ENCODE results near the gene KAT8. TPM values are rescaled to one million over a fixed set of nuclear protein-coding genes. Genes with fewer than 3 reads are reported as not detected.
A peak's percentile ranks its signal among the peaks of the same experiment; 100 is the strongest.

KAT8 gene
- total and polyA plus RNA-seq, 2 experiments from 2014 or later: 33.9 to 44.2 TPM

- WGBS (ENCODE audit: low lambda C conversion rate, missing lambda C conversion rate): 6% methylated on average over 64 of the region's 68 CpGs
- TF ChIP-seq CTCF (IDR thresholded peaks at IDR 0.05; ENCODE audit: poor library complexity) (no peak), EZH2 (IDR thresholded peaks at IDR 0.05; ENCODE audit: borderline replicate concordance) (no peak), EZH2phosphoT487 (IDR thresholded peaks at IDR 0.05; ENCODE audit: low read depth, severe bottlenecking, unreplicated experiment) (no peak)
- H2AFZ ChIP-seq: peak within 1 kb of the TSS; percentile 99
- H3K27me3 ChIP-seq: no peaks in the 10 kb centered on the region
- no peaks in the 10 kb centered on the region for H3K36me3 ChIP-seq (replicated peaks; ENCODE audit: insufficient read depth, low read depth)
- no peaks in the 10 kb centered on the region for H4K20me1 ChIP-seq (ENCODE audit: insufficient read depth, poor library complexity, severe bottlenecking)
- DNase-seq (ENCODE audit: low spot score): peak; percentile 83
- peaks cover 12% of the 10 kb centered on the region for H3K79me2 ChIP-seq
- peak within 1 kb of the TSS; percentile 98 for H3K4me2 ChIP-seq
- H3K9me2 ChIP-seq (replicated peaks; ENCODE audit: insufficient read depth): no peaks in the 10 kb centered on the region
- H3K4me1 ChIP-seq (ENCODE audit: insufficient read depth): peaks cover 6% of the 10 kb centered on the region
- peak within 1 kb of the TSS; percentile 100 for H3K4me3 ChIP-seq
- H3K27ac ChIP-seq: peak within 1 kb of the TSS; percentile 69
- H3K9me3 ChIP-seq (ENCODE audit: low read depth): no peaks in the 10 kb centered on the region
Observed at GRCh38 chr16:31108035-31108793, 9.2 kb upstream of the KAT8 start, which contains the start of gene BCKDK. BCKDK (plus strand) TSS chr16:31108386; CDS start chr16:31109224, 838 bp downstream.

DNA sequence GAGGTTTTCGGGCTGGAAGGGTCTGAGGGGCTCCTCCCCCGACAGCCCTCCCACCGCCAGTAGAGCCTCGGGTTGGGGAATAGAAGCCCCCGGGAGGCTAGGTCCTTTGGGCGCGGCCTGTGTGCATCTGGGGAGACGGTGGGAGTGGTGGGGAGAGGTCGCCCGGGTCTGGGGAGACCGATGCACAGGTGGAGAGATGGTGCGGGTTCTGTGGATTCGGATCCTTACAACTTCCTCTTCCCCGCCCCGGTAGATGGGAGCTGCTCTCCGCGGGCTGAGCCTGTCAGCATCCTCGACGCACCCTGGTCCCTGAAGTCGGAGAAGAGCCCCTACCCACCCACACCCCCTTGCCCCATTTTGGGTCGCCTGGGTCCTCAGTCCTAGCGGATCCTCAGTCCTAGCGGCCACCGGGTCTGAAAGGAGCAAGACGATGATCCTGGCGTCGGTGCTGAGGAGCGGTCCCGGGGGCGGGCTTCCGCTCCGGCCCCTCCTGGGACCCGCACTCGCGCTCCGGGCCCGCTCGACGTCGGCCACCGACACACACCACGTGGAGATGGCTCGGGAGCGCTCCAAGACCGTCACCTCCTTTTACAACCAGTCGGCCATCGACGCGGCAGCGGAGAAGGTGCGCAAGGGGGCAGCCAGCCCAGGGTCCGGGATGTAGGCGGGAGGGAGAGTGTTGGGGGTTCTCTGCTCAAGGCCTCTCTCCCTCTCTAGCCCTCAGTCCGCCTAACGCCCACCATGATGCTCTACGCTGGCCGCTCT is 8.5 kb upstream of the KAT8 start:
- WGBS (ENCODE audit: low lambda C conversion rate, missing lambda C conversion rate): 60% methylated on average over 51 of the region's 57 CpGs
- Histone ChIP-seq H4K20me1 (ENCODE audit: insufficient read depth, poor library complexity, severe bottlenecking) (no peaks in the 10 kb centered on the region), H3K27me3 (no peaks in the 10 kb centered on the region), H2AFZ (peak overlapping the region; percentile 99), H3K9me3 (ENCODE audit: low read depth) (no peaks in the 10 kb centered on the region), H3K27ac (peak overlapping the region; percentile 69), H3K36me3 (replicated peaks; ENCODE audit: insufficient read depth, low read depth) (no peaks in the 10 kb centered on the region), H3K9me2 (replicated peaks; ENCODE audit: insufficient read depth) (no peaks in the 10 kb centered on the region), H3K4me1 (ENCODE audit: insufficient read depth) (peaks cover 8% of the 10 kb centered on the region), H3K4me2 (peak overlapping the region; percentile 98), H3K4me3 (peak overlapping the region; percentile 100), H3K79me2 (peaks cover 12% of the 10 kb centered on the region)
- peak; percentile 8 for DNase-seq (ENCODE audit: low spot score)
- TF ChIP-seq EZH2 (IDR thresholded peaks at IDR 0.05; ENCODE audit: borderline replicate concordance): no peak

GRCh38 chr16:31109622-31110021 is 7.8 kb upstream of the KAT8 start:
- H3K79me2 ChIP-seq: peaks cover 12% of the 10 kb centered on the region
- no peaks in the 10 kb centered on the region for H3K36me3 ChIP-seq (replicated peaks; ENCODE audit: insufficient read depth, low read depth)
- H3K27me3 ChIP-seq: no peaks in the 10 kb centered on the region
- 96% methylated on average over 10 of the region's 12 CpGs for WGBS (ENCODE audit: low lambda C conversion rate, missing lambda C conversion rate)
- H3K27ac ChIP-seq: no peak overlapping the region
- H3K4me1 ChIP-seq (ENCODE audit: insufficient read depth): peaks cover 10% of the 10 kb centered on the region
- H3K4me3 ChIP-seq: no peak overlapping the region
- no peak overlapping the region for H2AFZ ChIP-seq
- peak overlapping the region; percentile 98 for H3K4me2 ChIP-seq
- H4K20me1 ChIP-seq (ENCODE audit: insufficient read depth, poor library complexity, severe bottlenecking): no peaks in the 10 kb centered on the region
- no peaks in the 10 kb centered on the region for H3K9me3 ChIP-seq (ENCODE audit: low read depth)
- TF ChIP-seq CTCF (IDR thresholded peaks at IDR 0.05; ENCODE audit: poor library complexity) (no peak), EZH2 (IDR thresholded peaks at IDR 0.05; ENCODE audit: borderline replicate concordance) (no peak)
- no peaks in the 10 kb centered on the region for H3K9me2 ChIP-seq (replicated peaks; ENCODE audit: insufficient read depth)
- peak; percentile 6 for DNase-seq (ENCODE audit: low spot score)

All from hepatocyte (in vitro differentiated cells).